HT-29 (cell line): ENCODE data around the gene ZNF433. TPM values are rescaled to one million over a fixed set of nuclear protein-coding genes. Genes with fewer than 3 reads are reported as not detected.
A peak's percentile ranks its signal among the peaks of the same experiment; 100 is the strongest.

Experiments
- DNase-seq: peaks from one replicate; pipeline ENCODE4 v3.0.0-alpha.2; 2015; ENCODE audit warnings: low spot score
- small RNA-seq: library from RNA; depleted of rRNA; stranded (forward); fragments of <200 nt; gene quantifications from one replicate; pipeline ENCODE3, GENCODE V24; 2014
- total RNA-seq: library from RNA; depleted of rRNA; stranded (reverse); fragments of >200 nt; shearing (Covaris generic); gene quantifications from 2 replicates; pipeline ENCODE4 v1.2.3, GENCODE V29; 2014; rRNA removed

The ZNF433 gene
- total RNA-seq, 1 experiment from 2014 or later, result 0.79 TPM

DNA sequence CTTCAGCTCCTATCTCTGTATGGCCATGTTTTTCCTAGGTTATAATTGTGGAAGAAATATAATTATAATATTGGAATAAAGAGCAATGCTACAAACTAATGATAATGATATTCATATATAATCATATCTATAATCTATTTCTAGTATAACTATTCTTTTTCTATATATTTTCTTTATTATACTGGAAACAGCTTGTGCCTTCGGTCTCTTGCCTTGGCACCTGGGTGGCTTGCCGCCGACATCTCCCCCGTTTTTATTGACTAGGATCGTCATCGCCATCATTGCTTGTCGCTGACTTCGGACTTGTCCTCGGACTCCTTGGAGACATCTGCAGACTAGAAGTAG is 46.4 kb downstream of the ZNF433 start:
- DNase-seq, result no peak

DNA sequence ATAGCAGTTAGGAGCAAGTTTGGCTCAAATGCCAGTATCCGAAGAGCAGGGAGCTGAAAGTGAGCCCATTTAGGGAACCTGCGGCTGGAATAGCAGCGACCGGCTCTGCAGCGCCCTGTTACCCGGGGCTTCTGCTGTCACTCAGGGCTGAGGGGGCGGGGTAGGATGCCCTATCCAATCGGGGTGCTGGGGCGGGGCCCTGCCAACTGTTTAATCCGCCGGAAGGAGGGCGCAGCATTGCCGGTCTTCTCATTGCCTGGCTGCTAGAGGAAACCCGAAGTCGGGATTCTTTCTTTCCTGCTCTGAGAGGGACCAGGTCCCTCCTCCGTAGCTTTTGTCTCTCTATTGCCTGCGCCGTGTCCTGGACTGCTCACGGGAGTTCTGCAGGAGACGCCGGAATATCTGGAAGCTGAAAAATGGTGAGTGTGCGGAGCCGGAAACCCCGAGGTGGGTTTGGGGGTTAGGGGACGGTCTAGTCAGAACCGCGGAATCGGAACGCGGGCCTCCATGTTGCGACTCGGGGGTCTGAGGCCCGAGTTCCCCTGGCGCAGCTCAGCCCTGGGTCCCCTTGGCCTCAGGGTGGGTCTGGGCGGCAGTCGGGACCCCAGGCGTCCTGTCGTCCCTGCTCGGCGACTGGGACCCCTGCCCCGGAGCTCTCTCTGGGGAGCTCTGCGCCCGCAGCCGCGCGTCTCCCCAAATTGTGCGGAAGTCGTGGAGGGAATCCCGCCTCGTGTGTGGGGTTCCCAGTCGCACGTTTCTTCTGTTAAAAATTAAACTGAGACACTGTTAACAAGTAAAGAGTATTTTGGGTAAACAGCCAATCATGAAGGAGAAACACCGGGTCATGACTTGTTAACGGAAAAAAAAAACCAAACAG is 47.8 kb downstream of the ZNF433 start:
- peak; percentile 89 for DNase-seq

DNA sequence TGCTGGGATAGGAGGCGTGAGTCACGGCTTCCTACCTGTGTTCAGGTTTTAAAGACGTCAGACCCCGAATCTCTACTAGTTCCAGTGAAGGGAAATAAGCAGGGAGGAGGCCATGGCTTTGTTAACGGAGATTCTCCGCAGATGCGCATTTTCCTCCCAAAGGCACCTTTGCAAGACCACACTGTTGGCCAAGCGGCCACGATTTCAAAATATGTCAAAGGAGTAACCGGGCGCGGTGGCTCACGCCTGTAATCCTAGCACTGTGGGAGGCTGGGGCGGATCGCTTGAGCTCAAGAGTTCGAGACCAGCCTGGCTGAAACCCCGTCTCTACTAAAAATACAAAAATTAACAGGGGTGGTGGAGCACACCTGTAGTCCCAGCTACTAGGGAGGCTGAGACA is 48.7 kb downstream of the ZNF433 start:
- no peak for DNase-seq

DNA sequence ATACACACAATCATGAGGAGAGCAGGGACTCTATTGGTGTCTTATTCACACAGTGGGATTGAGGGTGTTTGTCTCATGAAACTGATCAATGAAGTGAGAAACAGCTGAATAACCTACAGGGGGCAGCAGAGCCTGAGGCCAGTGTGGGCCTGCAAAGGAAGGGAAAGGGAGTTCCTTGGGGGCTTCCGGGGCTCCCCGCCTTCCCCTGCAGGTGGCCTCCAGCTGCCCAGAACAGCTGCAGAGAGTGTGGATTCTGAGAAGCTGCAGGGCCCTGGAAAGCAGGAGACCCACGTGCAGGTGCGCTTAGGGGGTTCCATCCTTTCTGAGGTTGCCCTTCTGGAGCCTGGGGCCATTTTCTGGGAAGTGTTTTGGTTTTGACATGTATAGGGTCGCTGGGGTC is 50.5 kb downstream of the ZNF433 start:
- no peak for DNase-seq

DNA sequence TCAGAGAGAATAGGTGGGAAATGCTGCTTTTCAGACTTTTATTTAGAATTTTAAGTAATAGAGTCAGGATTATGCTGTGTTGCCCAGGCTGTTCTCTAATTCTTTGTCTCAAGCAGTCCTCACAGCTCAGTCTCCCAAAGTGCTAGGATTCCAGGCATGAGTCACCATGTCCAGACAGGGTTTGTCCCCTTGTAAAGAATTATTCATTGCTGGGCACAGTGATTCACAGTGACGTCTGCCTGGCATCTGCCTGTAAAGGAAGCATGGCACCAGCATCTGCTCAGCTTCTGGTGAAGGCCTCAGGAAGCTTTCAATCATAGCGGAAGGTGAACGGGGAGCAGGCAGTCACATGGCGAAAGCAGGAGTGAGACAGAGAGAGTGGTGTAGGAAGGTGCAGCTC is 53.0 kb downstream of the ZNF433 start:
- no peak for DNase-seq

DNA sequence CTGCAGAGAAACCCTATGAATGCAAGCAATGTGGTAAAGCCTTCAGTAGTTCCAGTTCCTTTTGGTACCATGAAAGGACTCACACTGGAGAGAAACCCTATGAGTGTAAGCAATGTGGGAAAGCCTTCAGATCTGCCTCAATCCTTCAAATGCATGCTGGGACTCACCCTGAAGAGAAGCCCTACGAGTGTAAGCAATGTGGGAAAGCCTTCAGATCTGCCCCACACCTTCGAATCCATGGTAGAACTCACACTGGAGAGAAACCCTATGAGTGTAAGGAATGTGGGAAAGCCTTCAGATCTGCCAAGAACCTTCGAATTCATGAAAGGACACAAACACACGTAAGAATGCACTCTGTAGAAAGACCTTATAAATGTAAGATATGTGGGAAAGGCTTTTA is 56.0 kb downstream of the ZNF433 start:
- DNase-seq, result no peak

DNA sequence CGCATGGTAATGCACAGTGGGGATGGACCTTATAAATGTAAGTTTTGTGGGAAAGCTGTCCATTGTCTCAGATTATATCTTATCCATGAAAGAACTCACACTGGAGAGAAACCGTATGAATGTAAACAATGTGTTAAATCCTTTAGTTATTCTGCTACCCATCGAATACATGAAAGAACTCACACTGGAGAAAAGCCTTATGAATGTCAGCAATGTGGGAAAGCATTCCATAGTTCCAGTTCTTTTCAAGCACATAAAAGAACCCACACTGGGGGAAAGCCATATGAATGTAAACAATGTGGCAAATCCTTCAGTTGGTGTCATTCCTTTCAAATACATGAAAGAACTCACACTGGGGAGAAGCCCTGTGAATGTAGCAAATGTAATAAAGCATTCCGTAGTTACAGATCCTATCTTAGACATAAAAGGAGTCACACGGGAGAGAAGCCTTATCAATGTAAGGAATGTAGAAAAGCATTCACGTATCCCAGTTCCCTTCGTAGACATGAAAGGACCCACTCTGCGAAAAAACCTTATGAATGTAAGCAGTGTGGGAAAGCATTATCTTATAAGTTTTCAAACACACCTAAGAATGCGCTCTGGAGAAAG is 56.9 kb downstream of the ZNF433 start:
- DNase-seq, result no peak

DNA sequence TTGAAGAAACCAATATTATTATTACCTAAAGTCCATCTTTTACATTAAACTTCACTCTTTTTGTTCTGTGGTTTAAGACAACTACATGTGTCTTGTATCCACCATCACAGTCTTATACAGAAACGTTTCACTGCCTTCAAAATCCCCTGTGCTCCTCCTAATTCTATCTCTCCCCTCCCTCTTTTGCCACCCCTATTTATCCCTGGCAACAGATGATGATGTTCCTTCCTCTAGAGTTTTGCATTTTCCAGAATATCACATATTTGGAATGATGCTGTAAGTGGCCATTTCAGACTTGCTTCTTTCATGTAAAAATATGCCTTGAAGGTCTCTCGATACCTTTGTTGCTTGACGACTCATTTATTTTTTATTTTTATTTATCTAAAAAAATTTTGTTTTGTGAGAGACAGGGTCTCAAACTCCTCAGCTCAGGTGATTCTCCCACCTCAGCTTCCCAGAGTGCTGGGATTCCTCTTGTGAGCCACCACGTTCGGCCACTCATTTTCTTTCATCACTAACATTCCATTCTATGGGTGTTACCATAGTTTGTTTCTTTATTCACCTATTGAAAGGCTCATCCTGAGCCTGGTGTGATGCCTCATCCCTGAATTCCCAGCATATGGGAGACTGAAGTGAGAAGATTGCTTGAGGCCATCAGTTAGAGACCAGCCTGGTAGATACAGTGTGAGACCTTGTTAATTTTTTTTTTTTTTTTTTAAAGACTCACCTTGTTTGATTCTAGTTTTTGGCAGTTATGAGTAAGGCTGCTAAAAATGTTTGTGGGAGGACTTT is 62.3 kb downstream of the ZNF433 start:
- DNase-seq, result no peak

DNA sequence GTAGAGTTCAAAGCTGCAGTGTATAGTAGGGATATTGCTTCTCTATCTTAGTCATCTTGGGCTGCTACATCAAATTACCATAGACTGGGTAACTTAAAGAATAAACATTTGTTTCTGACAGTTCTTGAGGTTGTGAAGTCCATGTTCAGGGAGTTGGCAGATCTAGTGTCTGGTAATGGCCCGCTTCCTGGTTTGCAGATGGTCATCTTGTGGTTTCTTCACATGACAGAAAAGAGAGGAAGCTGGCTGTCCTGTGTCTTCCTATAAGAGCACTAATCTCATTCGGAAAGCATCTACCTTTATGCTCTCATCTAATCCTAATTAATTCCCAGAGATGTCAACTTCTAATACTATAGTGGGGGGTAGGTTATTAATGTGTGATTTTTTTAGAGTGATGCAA is 64.4 kb downstream of the ZNF433 start:
- no peak for DNase-seq

DNA sequence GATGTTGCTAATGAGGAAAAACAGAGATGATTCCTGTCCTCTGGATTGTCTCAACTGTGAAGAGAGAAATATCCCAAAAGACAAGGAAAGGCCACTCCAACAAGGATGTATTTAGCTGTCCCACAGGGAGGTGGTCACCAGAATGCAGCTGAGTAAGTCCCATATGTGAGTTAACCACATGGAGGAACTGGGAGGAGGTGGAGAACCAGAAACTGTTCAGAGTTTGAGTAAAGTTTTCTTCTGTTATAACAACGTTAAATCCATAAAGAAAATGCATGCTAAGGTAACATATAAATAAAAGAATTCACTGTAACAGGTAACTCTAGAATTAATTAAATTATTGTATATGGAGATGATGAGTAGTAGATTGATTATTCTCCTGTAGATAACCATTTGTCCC is 65.3 kb downstream of the ZNF433 start:
- DNase-seq, result no peak

DNA sequence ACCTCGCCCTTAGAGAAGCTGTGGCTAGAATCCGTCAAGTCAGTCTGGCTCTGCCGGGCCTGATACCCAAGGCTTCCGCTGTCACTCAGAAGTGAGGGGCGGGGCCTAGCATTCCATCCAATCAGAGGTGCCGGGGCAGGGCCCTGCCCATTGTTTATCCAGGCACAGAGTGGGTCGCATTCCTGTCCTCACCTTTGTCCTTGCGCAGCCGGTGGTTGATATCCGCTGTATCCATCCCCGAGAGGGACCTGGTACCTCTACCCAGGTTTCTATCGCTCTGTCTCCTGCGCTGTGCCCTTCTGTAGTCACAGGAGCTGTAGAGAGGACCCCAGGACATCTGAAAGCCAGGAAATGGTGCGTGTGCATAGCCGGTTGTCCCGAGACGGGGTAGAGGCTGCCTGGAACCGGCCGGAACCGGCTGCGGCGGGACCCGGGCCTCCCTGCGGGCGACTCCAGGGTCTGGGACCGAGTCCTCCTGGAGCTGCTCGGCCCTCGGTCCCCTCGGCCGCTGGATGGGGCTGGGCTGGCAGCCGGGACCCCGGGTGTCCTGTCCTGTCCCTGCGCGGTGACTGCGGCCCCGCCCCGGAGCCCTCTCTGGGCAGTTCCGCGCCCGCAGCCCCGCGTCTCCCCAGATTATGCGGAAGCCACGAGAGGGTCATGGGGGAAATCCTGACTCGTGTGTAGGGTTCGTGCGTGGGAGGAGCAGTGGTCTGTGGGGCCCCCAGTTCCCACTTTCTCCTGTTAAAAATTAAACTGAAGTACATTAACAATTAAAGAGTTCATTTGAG is 70.4 kb downstream of the ZNF433 start, which contains the start of gene ZNF763:
TSS of gene ZNF763 (plus strand) at position 183 of the 788 bp plus-strand sequence. CDS start at position 352, 169 bp downstream.
- DNase-seq, result peak; percentile 92

Small RNA genes lying within 50 kb of the gene (small RNA-seq; reads per million reads assigned to genes)
- gene RNA5SP464 (not detected), gene RNA5SP465 (not detected), gene RNA5SP466 (not detected)

Other genes starting within 250 kb of the ZNF433 start
- gene ZNF491, start 237.2 kb downstream of the ZNF433 start, total RNA-seq, result not detected in 2 replicates
- gene ZNF440, start 221.4 kb downstream of the ZNF433 start, total RNA-seq, result 9.1 and 12.7 TPM in 2 replicates
- not detected in 2 replicates for gene ZNF439, start 187.0 kb downstream of the ZNF433 start, total RNA-seq
- gene ZNF69, start 147.9 kb downstream of the ZNF433 start, total RNA-seq, result 1.6 and 2.0 TPM in 2 replicates
- gene ZNF700, start 110.6 kb downstream of the ZNF433 start, total RNA-seq, result 2.1 and 3.1 TPM in 2 replicates
- gene ZNF763, start 70.6 kb downstream of the ZNF433 start, total RNA-seq, result 0.20 and 0.76 TPM in 2 replicates
- gene ZNF878, start 17.3 kb upstream of the ZNF433 start, total RNA-seq, result 0.16 TPM in 1 of 2 replicates, not detected in the other
- 0.86 and 0.99 TPM in 2 replicates for gene ZNF844, start 29.1 kb upstream of the ZNF433 start, total RNA-seq
- gene ZNF20, start 104.7 kb upstream of the ZNF433 start, total RNA-seq, result 1.1 TPM in 2 replicates
- gene ZNF625, start 121.1 kb upstream of the ZNF433 start, total RNA-seq, result not detected in 2 replicates
- gene ZNF136, start 127.4 kb upstream of the ZNF433 start, total RNA-seq, result 0.39 and 0.61 TPM in 2 replicates